Ishikawa (cell line): ENCODE data around the gene WDR73.

Experiments
- CEBPB ChIP-seq: IDR thresholded peaks from 2 replicates; pipeline ENCODE4 v1.6.1; 2012
- CREB1 ChIP-seq: IDR thresholded peaks from 2 replicates; pipeline ENCODE4 v1.6.1; 2012; ENCODE audit warnings: low read depth
- EGR1 ChIP-seq: IDR thresholded peaks from 2 replicates; pipeline ENCODE4 v1.6.1; 2012
- EP300 ChIP-seq: IDR thresholded peaks from 2 replicates; pipeline ENCODE4 v1.6.1; 2012; ENCODE audit warnings: borderline replicate concordance
- FOXM1 ChIP-seq: IDR thresholded peaks from 2 replicates; pipeline ENCODE4 v1.6.1; 2012; ENCODE audit warnings: low read depth, borderline replicate concordance
- NFIC ChIP-seq: IDR thresholded peaks from 2 replicates; pipeline ENCODE4 v1.6.1; 2012
- RAD21 ChIP-seq: IDR thresholded peaks from 2 replicates; pipeline ENCODE4 v1.6.1; 2012; ENCODE audit warnings: low read depth
- REST ChIP-seq: IDR thresholded peaks from 2 replicates; pipeline ENCODE4 v1.6.1; 2012; ENCODE audit warnings: low read depth, mild to moderate bottlenecking
- TAF1 ChIP-seq: IDR thresholded peaks from 2 replicates; pipeline ENCODE4 v1.6.1; 2012; ENCODE audit warnings: low read depth, mild to moderate bottlenecking
- TCF12 ChIP-seq: IDR thresholded peaks from 2 replicates; pipeline ENCODE4 v1.6.1; 2012; ENCODE audit warnings: low read depth
- TEAD4 ChIP-seq: IDR thresholded peaks from 2 replicates; pipeline ENCODE4 v1.6.1; 2012
- YY1 ChIP-seq: IDR thresholded peaks from 2 replicates; pipeline ENCODE4 v1.6.1; 2012; ENCODE audit warnings: low read depth
- ZBTB7A ChIP-seq: IDR thresholded peaks from 2 replicates; pipeline ENCODE4 v1.6.1; 2012; ENCODE audit warnings: low read depth
- TF ChIP-seq, protein P1 (sequence below): IDR thresholded peaks from 2 replicates; pipeline ENCODE4 v1.6.1; 2012
- TF ChIP-seq, protein P2 (sequence below): IDR thresholded peaks from 2 replicates; pipeline ENCODE4 v1.6.1; 2012

The WDR73 gene

GRCh38 chr15:84648539-84648938, 5.5 kb downstream of the WDR73 start:
- TF ChIP-seq TEAD4: no peak
- TF ChIP-seq, protein P1, sequence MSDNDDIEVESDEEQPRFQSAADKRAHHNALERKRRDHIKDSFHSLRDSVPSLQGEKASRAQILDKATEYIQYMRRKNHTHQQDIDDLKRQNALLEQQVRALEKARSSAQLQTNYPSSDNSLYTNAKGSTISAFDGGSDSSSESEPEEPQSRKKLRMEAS: no peak
- TF ChIP-seq CREB1: no peak
- no peak for TF ChIP-seq RAD21
- TF ChIP-seq EP300: no peak
- no peak for TF ChIP-seq TAF1
- TF ChIP-seq NFIC: no peak
- no peak for TF ChIP-seq REST
- no peak for TF ChIP-seq CEBPB
- TF ChIP-seq TCF12: no peak
- no peak for TF ChIP-seq ZBTB7A
- no peak for TF ChIP-seq YY1
- no peak for TF ChIP-seq EGR1

- TF ChIP-seq EGR1 (no peak), TCF12 (no peak), TEAD4 (no peak), NFIC (no peak), YY1 (no peak), CREB1 (no peak), CEBPB (no peak), ZBTB7A (no peak), TAF1 (no peak), EP300 (no peak), RAD21 (no peak), FOXM1 (no peak), REST (no peak)
- TF ChIP-seq, protein P1: no peak
- TF ChIP-seq, protein P2, sequence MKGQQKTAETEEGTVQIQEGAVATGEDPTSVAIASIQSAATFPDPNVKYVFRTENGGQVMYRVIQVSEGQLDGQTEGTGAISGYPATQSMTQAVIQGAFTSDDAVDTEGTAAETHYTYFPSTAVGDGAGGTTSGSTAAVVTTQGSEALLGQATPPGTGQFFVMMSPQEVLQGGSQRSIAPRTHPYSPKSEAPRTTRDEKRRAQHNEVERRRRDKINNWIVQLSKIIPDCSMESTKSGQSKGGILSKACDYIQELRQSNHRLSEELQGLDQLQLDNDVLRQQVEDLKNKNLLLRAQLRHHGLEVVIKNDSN: no peak
Measured at GRCh38 chr15:84647726-84648125, 6.4 kb downstream of the WDR73 start.

DNA sequence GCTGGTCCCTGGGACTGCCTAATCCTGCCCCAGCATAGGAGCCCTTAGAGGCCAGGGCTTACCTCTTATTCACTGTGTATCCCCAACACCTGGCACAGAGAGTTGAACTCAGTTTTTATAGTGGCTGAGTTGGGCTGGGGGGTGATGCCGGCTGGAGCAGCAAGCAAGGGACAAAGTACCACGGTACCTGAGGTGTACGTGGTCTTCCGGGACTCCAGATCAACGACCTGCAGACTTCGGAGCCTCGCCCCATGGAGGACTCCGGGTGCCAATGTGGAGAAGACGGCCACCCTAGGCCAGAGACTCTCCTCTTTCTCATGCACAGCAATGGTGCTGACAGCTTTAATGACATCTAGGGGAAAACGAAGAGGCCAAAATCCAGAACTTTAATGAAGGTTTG, 8.1 kb downstream of the WDR73 start:
- no peak for TF ChIP-seq FOXM1

DNA sequence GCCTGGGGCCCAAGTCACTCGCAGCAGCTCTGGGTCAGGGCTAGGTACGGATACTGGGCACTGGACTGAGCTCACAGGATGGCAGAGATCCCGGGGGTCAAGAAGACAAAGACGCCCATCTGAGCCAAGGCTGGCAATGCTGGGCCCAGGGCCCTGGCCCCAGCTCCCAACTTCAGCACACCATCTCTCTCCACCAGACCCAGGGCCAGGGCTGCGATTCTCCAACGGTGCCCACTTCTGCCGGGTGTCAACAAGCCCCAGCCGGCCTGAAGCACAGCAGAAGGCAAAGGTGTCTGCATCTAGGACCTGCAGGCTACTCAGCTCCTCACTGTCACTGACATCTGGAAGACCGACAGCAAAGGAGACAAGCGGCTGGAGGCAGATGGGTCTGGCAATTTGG, 8.6 kb downstream of the WDR73 start:
- TF ChIP-seq CREB1 (no peak), TEAD4 (no peak), RAD21 (no peak), TAF1 (no peak), CEBPB (no peak)
- TF ChIP-seq, protein P1: no peak

GRCh38 chr15:84643838-84644237, 10.2 kb downstream of the WDR73 start:
- TF ChIP-seq EGR1 (no peak), REST (no peak), RAD21 (no peak), CEBPB (no peak)
- TF ChIP-seq, protein P2: no peak
